Measurements from ENCODE around the gene LRRC74B. TPM values are rescaled to one million over a fixed set of nuclear protein-coding genes. Genes with fewer than 3 reads are reported as not detected.
"Not testable (repeated sequence)": the region's sequence is repeated elsewhere in the genome, so short reads cannot be mapped to it uniquely, and the experiment has no call there.

LRRC74B gene
- total RNA-seq, 1 donor from 2014 or later: not detected

DNA sequence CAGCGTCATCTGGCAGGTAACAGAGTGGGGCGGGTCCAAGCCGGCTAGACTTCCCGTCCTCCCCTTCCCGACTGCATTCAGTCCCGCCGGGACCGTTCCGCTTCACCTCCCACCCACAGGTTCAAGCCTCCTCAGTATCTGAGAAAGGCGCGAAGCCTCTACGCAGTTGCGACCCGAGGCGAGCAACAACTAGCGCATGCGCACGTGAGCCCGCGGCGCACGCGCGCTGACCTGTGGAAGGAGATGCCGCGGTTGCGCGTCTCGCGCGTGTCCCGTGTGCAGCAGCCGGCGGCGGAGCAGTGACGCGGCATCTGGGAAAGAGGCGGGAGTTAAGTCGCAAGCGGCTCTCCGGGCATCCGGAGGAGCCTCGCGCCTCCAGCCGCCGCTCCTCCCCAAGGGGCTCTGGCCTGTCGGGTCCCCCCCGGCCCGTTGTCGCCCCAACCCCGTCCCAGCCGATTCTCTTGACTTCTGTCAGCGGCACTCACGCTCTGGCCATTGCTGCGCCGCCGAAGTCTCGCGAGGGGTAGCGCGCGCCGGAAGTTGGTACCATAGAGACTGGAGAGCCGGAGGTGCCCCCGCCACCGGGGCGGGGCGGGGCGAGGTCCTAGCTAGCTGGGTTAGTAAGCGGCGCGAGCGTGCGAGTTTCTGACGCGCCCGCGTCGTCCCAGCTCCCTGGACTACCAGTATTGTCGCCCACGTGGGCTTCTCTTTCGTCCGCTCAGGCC lies 44.0 kb upstream of the LRRC74B start, which contains the start of gene THAP7:
THAP7 (minus strand) TSS at position 518 of the 725 bp plus-strand sequence; CDS start at position 311, 207 bp downstream.
- Mint-ChIP-seq H3K4me3 (ENCODE audit: unreplicated experiment) (peak within 1 kb of the TSS; percentile 95), H3K4me1 (ENCODE audit: low read depth, unreplicated experiment) (no peaks in the 10 kb centered on the region), H3K27me3 (ENCODE audit: low read depth, unreplicated experiment) (no peaks in the 10 kb centered on the region), H3K36me3 (ENCODE audit: low read depth, unreplicated experiment) (no peaks in the 10 kb centered on the region), H3K9me3 (ENCODE audit: unreplicated experiment) (no peaks in the 10 kb centered on the region), H3K27ac (ENCODE audit: unreplicated experiment) (peak within 1 kb of the TSS; percentile 97)
- TF ChIP-seq, protein P1, sequence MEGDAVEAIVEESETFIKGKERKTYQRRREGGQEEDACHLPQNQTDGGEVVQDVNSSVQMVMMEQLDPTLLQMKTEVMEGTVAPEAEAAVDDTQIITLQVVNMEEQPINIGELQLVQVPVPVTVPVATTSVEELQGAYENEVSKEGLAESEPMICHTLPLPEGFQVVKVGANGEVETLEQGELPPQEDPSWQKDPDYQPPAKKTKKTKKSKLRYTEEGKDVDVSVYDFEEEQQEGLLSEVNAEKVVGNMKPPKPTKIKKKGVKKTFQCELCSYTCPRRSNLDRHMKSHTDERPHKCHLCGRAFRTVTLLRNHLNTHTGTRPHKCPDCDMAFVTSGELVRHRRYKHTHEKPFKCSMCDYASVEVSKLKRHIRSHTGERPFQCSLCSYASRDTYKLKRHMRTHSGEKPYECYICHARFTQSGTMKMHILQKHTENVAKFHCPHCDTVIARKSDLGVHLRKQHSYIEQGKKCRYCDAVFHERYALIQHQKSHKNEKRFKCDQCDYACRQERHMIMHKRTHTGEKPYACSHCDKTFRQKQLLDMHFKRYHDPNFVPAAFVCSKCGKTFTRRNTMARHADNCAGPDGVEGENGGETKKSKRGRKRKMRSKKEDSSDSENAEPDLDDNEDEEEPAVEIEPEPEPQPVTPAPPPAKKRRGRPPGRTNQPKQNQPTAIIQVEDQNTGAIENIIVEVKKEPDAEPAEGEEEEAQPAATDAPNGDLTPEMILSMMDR (IDR thresholded peaks at IDR 0.05; ENCODE audit: insufficient read depth, low read depth, low read length): no peak
- no peak for TF ChIP-seq EZH2 (IDR thresholded peaks at IDR 0.05; ENCODE audit: insufficient read depth, low read length)
- FAIRE-seq: no peak
- Histone ChIP-seq H3K36me3 (ENCODE audit: insufficient read depth, low read length) (no peaks in the 10 kb centered on the region), H3K79me2 (ENCODE audit: insufficient read depth, low read length) (peaks cover 40% of the 10 kb centered on the region), H3K9me3 (ENCODE audit: insufficient read depth, low read depth, low read length) (no peaks in the 10 kb centered on the region), H2AFZ (ENCODE audit: low read depth, low read length) (peak within 1 kb of the TSS; percentile 79), H3K9ac (ENCODE audit: low read length) (peak within 1 kb of the TSS; percentile 95), H3K4me3 (ENCODE audit: insufficient read depth, low read depth, low read length) (peak within 1 kb of the TSS; percentile 68), H4K20me1 (ENCODE audit: insufficient read depth, low read length) (peaks cover 27% of the 10 kb centered on the region), H3K27me3 (ENCODE audit: insufficient read depth, low read length) (no peaks in the 10 kb centered on the region), H3K27ac (ENCODE audit: low read depth, low read length) (peak within 1 kb of the TSS; percentile 98), H3K4me1 (ENCODE audit: insufficient read depth, low read length) (peaks cover 23% of the 10 kb centered on the region), H3K4me2 (ENCODE audit: low read length) (peak within 1 kb of the TSS; percentile 96)
- peak; percentile 84 for DNase-seq (ENCODE audit: low read depth)

DNA sequence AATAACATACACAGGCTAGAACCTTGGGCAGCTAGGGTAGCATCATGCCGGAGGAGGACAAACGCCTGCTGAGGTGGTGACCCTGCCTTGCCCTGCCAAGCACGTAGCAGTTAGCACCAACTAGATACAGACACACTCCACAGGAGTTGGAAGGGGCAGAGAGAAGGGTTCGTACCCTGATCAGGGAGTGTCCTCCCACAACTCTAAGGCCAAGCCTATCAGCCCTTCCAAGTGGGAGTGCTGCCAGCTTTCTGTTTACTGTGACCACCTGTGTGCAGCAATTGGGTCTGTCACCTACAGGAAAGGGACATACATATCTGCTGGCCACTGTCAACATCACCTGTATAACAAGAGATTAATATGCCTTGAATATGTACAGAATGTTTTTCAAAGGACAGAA lies 42.0 kb upstream of the LRRC74B start:
- Mint-ChIP-seq H3K27me3 (ENCODE audit: low read depth, unreplicated experiment) (no peaks in the 10 kb centered on the region), H3K36me3 (ENCODE audit: low read depth, unreplicated experiment) (no peaks in the 10 kb centered on the region), H3K4me3 (ENCODE audit: unreplicated experiment) (no peak overlapping the region), H3K9me3 (ENCODE audit: unreplicated experiment) (no peaks in the 10 kb centered on the region), H3K4me1 (ENCODE audit: low read depth, unreplicated experiment) (no peaks in the 10 kb centered on the region), H3K27ac (ENCODE audit: unreplicated experiment) (no peak overlapping the region)
- H3K27ac ChIP-seq (ENCODE audit: low read depth, low read length): no peak overlapping the region
- H3K79me2 ChIP-seq (ENCODE audit: insufficient read depth, low read length): peaks cover 40% of the 10 kb centered on the region
- no peaks in the 10 kb centered on the region for H3K36me3 ChIP-seq (ENCODE audit: insufficient read depth, low read length)
- no peaks in the 10 kb centered on the region for H3K27me3 ChIP-seq (ENCODE audit: insufficient read depth, low read length)
- H3K4me1 ChIP-seq (ENCODE audit: insufficient read depth, low read length): peaks cover 23% of the 10 kb centered on the region
- H4K20me1 ChIP-seq (ENCODE audit: insufficient read depth, low read length): peaks cover 20% of the 10 kb centered on the region
- FAIRE-seq (no peak), DNase-seq (ENCODE audit: low read depth) (no peak)
- TF ChIP-seq, protein P1 (IDR thresholded peaks at IDR 0.05; ENCODE audit: insufficient read depth, low read depth, low read length): no peak
- TF ChIP-seq EZH2 (IDR thresholded peaks at IDR 0.05; ENCODE audit: insufficient read depth, low read length): no peak
- no peak overlapping the region for H2AFZ ChIP-seq (ENCODE audit: low read depth, low read length)
- no peaks in the 10 kb centered on the region for H3K9me3 ChIP-seq (ENCODE audit: insufficient read depth, low read depth, low read length)
- H3K9ac ChIP-seq (ENCODE audit: low read length): no peak overlapping the region
- H3K4me2 ChIP-seq (ENCODE audit: low read length): peak overlapping the region; percentile 96
- no peak overlapping the region for H3K4me3 ChIP-seq (ENCODE audit: insufficient read depth, low read depth, low read length)

DNA sequence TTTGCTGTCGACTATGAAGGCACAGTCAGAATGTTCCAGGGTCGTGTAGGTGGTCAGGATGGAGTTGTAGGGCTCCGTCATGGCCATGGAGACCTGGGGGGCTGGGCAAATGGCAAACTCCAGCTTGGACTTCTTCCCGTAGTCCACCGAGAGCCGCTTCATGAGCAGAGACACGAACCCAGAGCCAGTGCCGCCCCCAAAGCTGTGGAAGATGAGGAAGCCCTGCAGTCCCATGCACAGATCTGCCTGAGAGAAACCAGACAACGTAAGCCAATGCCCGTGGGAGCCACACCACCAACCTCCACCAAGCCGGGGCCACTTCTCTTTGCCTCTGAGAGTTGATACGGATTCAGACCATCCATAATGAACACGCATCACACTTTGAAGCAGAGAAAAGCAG lies 36.5 kb upstream of the LRRC74B start:
- H3K9me3 Mint-ChIP-seq (ENCODE audit: unreplicated experiment); H3K27me3 Mint-ChIP-seq (ENCODE audit: low read depth, unreplicated experiment); H3K27me3 ChIP-seq (ENCODE audit: insufficient read depth, low read length); DNase-seq (ENCODE audit: low read depth); H3K27ac Mint-ChIP-seq (ENCODE audit: unreplicated experiment); H3K9me3 ChIP-seq (ENCODE audit: insufficient read depth, low read depth, low read length); H3K4me1 ChIP-seq (ENCODE audit: insufficient read depth, low read length); H3K4me3 Mint-ChIP-seq (ENCODE audit: unreplicated experiment); H4K20me1 ChIP-seq (ENCODE audit: insufficient read depth, low read length); FAIRE-seq; H3K36me3 Mint-ChIP-seq (ENCODE audit: low read depth, unreplicated experiment); H3K9ac ChIP-seq (ENCODE audit: low read length); H3K4me3 ChIP-seq (ENCODE audit: insufficient read depth, low read depth, low read length); H3K79me2 ChIP-seq (ENCODE audit: insufficient read depth, low read length); H2AFZ ChIP-seq (ENCODE audit: low read depth, low read length); H3K4me1 Mint-ChIP-seq (ENCODE audit: low read depth, unreplicated experiment); H3K27ac ChIP-seq (ENCODE audit: low read depth, low read length); H3K36me3 ChIP-seq (ENCODE audit: insufficient read depth, low read length); H3K4me2 ChIP-seq (ENCODE audit: low read length): not testable (repeated sequence)
